ENCODE measurements around the gene DDA1. TPM values are rescaled to one million over a fixed set of nuclear protein-coding genes. Genes with fewer than 3 reads are reported as not detected.

DDA1 gene
- total RNA-seq, 2 donors from 2014 or later = 9.6 to 18.6 TPM

DNA sequence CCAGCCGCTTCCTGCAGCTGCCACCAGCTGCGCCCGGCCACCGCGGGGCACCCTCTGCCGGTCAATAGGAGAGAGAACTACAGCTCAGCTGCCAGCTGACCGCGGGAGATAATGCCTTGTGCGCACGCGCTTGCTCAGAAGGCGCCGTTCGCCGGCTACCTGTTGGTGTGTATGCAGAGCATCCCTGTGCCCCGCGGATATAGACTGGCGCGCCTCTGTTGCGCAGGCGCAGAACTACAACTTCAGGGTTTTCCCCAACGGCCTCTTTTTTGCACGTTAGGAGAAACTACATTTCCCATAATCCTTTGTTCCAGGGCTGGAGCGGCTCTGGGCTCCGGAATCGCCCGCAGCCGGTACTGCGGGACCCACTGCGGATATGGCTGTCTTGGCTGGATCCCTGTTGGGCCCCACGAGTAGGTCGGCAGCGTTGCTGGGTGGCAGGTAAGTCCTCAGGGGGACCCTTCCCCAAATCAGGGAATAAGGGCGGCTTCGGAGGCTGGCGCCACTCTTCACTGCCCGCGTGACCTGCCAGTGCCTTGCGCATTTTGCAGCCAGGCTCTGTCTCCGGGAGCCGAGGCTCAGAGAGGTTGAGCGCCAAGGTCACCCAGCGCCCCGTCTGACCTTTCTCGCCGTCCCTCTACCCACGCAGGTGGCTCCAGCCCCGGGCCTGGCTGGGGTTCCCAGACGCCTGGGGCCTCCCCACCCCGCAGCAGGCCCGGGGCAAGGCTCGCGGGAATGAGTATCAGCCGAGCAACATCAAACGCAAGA is 3.7 kb upstream of the DDA1 start, which contains the start of gene MRPL34:
TSS of gene MRPL34 (plus strand) at position 356 of the 768 bp plus-strand sequence. CDS start at position 377, 21 bp downstream.
- peak within 1 kb of the TSS; percentile 87 for H3K27ac ChIP-seq
- H3K4me1 ChIP-seq (replicated peaks) = peaks cover 13% of the 10 kb centered on the region
- H3K4me3 ChIP-seq = peak within 1 kb of the TSS; percentile 51 to 61
- intact Hi-C loops (cut with DNase I) = no loop called here
- TF ChIP-seq POLR2A (IDR thresholded peaks at IDR 0.05) (peak; percentile 73), CTCF (IDR thresholded peaks at IDR 0.05) (peak; percentile 59 to 97 (median 84)), POLR2AphosphoS5 (IDR thresholded peaks at IDR 0.05) (peak; percentile 99)
- no peaks in the 10 kb centered on the region for H3K36me3 ChIP-seq
- H3K9me3 ChIP-seq = no peaks in the 10 kb centered on the region
- no peaks in the 10 kb centered on the region for H3K27me3 ChIP-seq (replicated peaks; ENCODE audit: insufficient read depth)
- peak; percentile 98 for DNase-seq (ENCODE audit: low spot score)
- under 1% methylated on average over 50 of the region's 55 CpGs for WGBS

- Histone ChIP-seq H3K4me3 (peak overlapping the region; percentile 51 to 61), H3K36me3 (no peaks in the 10 kb centered on the region), H3K9me3 (no peaks in the 10 kb centered on the region), H3K27me3 (replicated peaks; ENCODE audit: insufficient read depth) (no peaks in the 10 kb centered on the region), H3K4me1 (replicated peaks) (peaks cover 13% of the 10 kb centered on the region), H3K27ac (peak overlapping the region; percentile 87)
- DNase-seq (ENCODE audit: low spot score) = no peak
- TF ChIP-seq CTCF (IDR thresholded peaks at IDR 0.05) = no peak
- TF ChIP-seq POLR2A (IDR thresholded peaks at IDR 0.05) = no peak
- TF ChIP-seq POLR2AphosphoS5 (IDR thresholded peaks at IDR 0.05) = no peak
- 5% methylated on average over 27 of the region's 28 CpGs for WGBS
- intact Hi-C loops (cut with DNase I) = no loop called here
Measured at GRCh38 chr19:17306285-17306714, 3.1 kb upstream of the DDA1 start.

DNA sequence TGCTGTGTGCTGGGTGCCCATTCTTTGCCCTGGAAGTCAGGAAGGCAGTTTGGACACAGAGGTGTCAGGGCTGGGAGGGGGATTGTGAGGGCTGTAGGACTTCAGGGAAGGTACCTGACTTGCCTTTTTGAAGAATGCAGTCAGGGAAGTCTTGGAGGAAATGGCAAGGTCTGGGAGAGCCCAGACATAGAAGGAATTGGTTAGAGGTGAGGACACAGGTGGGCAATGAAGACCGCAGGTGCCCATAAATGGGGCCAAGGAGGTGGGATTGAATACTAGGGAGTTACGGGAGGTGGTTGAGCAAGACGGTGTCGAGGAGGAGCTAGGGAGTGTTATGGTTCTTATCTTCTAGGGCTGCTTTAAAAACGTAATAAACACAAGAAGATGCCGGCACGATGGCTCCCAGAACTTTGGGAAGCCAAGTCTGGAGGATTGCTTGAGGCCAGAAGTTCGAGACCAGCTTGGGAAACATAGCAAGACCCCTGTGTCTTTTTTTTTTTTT is 1.4 kb upstream of the DDA1 start:
- TF ChIP-seq CTCF (IDR thresholded peaks at IDR 0.05) (no peak), POLR2A (IDR thresholded peaks at IDR 0.05) (no peak), POLR2AphosphoS5 (IDR thresholded peaks at IDR 0.05) (no peak)
- Histone ChIP-seq H3K27ac (no peak overlapping the region), H3K9me3 (no peaks in the 10 kb centered on the region), H3K36me3 (no peaks in the 10 kb centered on the region), H3K4me3 (no peak overlapping the region), H3K27me3 (replicated peaks; ENCODE audit: insufficient read depth) (no peaks in the 10 kb centered on the region), H3K4me1 (replicated peaks) (peaks cover 13% of the 10 kb centered on the region)
- intact Hi-C loops (cut with DNase I) = no loop called here
- WGBS = 83% methylated on average over 8 of the region's 8 CpGs
- no peak for DNase-seq (ENCODE audit: low spot score)

GRCh38 chr19:17309965-17310461 is 650 bp downstream of the DDA1 start:
- peak overlapping the region; percentile 52 to 69 for H3K27ac ChIP-seq
- 7% methylated on average over 15 of the region's 23 CpGs for WGBS
- H3K27me3 ChIP-seq (replicated peaks; ENCODE audit: insufficient read depth) = no peaks in the 10 kb centered on the region
- H3K4me3 ChIP-seq = peak overlapping the region; percentile 77 to 88
- H3K9me3 ChIP-seq = no peaks in the 10 kb centered on the region
- no peaks in the 10 kb centered on the region for H3K36me3 ChIP-seq
- intact Hi-C loops (cut with DNase I) = no loop called here
- H3K4me1 ChIP-seq (replicated peaks) = peaks cover 11% of the 10 kb centered on the region
- DNase-seq (ENCODE audit: low spot score) = no peak
- TF ChIP-seq POLR2AphosphoS5 (IDR thresholded peaks at IDR 0.05) = no peak
- TF ChIP-seq CTCF (IDR thresholded peaks at IDR 0.05) = no peak
- TF ChIP-seq POLR2A (IDR thresholded peaks at IDR 0.05) = no peak
